ENCODE results near the gene HDHD5.
"Not testable (repeated sequence)": the region's sequence is repeated elsewhere in the genome, so short reads cannot be mapped to it uniquely, and the experiment has no call there.

HDHD5 gene

GRCh38 chr22:17155941-17156340 lies 3.1 kb downstream of the HDHD5 start:
- DNase-seq (ENCODE audit: low read depth), result no peak

- DNase-seq (ENCODE audit: low read depth), result no peak
Measured at GRCh38 chr22:17152971-17153370, 6.1 kb downstream of the HDHD5 start.

- DNase-seq (ENCODE audit: low read depth), result no peak
Measured at GRCh38 chr22:17152340-17152739, 6.7 kb downstream of the HDHD5 start.

GRCh38 chr22:17149076-17149815 lies 9.8 kb downstream of the HDHD5 start:
- DNase-seq (ENCODE audit: low read depth), result no peak

GRCh38 chr22:17147458-17147857 lies 11.6 kb downstream of the HDHD5 start:
- DNase-seq (ENCODE audit: low read depth), result not testable (repeated sequence)

- DNase-seq (ENCODE audit: low read depth), result no peak
Measured at GRCh38 chr22:17145021-17145680, 13.9 kb downstream of the HDHD5 start.

- DNase-seq (ENCODE audit: low read depth), result no peak
Measured at GRCh38 chr22:17143826-17144225, 15.3 kb downstream of the HDHD5 start.

GRCh38 chr22:17143101-17143500 lies 16.0 kb downstream of the HDHD5 start:
- DNase-seq (ENCODE audit: low read depth), result no peak

- no peak for DNase-seq (ENCODE audit: low read depth)
Measured at GRCh38 chr22:17140826-17141766, 18.0 kb downstream of the HDHD5 start.

GRCh38 chr22:17140022-17140421 lies 19.1 kb downstream of the HDHD5 start:
- no peak for DNase-seq (ENCODE audit: low read depth)

GRCh38 chr22:17138513-17138912 lies 20.6 kb downstream of the HDHD5 start:
- DNase-seq (ENCODE audit: low read depth), result no peak

- no peak for DNase-seq (ENCODE audit: low read depth)
Measured at GRCh38 chr22:17137861-17138425, 21.1 kb downstream of the HDHD5 start.

GRCh38 chr22:17137170-17137569 lies 21.9 kb downstream of the HDHD5 start:
- DNase-seq (ENCODE audit: low read depth), result no peak

GRCh38 chr22:17135153-17135760 lies 23.8 kb downstream of the HDHD5 start:
- DNase-seq (ENCODE audit: low read depth), result no peak

- DNase-seq (ENCODE audit: low read depth), result no peak
Measured at GRCh38 chr22:17133137-17133536, 25.9 kb downstream of the HDHD5 start.

GRCh38 chr22:17132112-17132511 lies 27.0 kb downstream of the HDHD5 start:
- DNase-seq (ENCODE audit: low read depth), result no peak

- DNase-seq (ENCODE audit: low read depth), result no peak
Measured at GRCh38 chr22:17131686-17132085, 27.4 kb downstream of the HDHD5 start.

- no peak for DNase-seq (ENCODE audit: low read depth)
Measured at GRCh38 chr22:17130199-17130598, 28.9 kb downstream of the HDHD5 start.

GRCh38 chr22:17121233-17122195 lies 37.6 kb downstream of the HDHD5 start, which contains the start of gene TMEM121B:
Gene TMEM121B (minus strand): TSS chr22:17121360. CDS start chr22:17121127, 233 bp downstream.
- no peak for DNase-seq (ENCODE audit: low read depth)

GRCh38 chr22:17120711-17121232 lies 38.3 kb downstream of the HDHD5 start:
- DNase-seq (ENCODE audit: low read depth), result no peak

All from activated gamma-delta T cell treated with anti-CD3 and anti-CD28 coated beads, Interleukin-2, amount 50 U/mL, for 16 hours (primary cell).